ENCODE data around the gene TMEM117.

TMEM117 gene

DNA sequence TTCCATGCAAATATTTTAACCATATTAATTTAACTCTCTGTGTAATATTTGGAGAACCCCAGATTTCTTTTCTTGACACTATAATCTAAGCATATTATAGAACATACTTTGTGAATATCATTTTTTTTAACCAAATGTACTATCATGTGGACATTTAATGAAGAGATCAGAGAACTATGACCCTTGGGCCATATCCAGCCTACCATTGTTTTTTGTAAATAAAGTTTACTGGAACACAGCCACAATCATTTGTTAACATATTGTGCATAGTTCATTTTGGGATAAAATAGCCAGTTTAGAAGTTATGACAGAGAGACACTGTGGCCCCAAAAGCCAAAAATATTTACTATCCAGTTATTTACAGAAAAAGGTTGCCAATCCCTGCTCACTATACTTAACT is 338.2 kb downstream of the TMEM117 start:
- TF ChIP-seq ZNF335 (tag by site-specific recombination; conservative IDR thresholded peaks at IDR 0.05): no peak
- TF ChIP-seq BCL11B (tag by site-specific recombination; IDR thresholded peaks at IDR 0.05; ENCODE audit: low read depth): no peak
- no peak for TF ChIP-seq ZNF830 (tag by site-specific recombination; IDR thresholded peaks at IDR 0.05; ENCODE audit: low read depth)
- TF ChIP-seq ZNF16 (tag by site-specific recombination; IDR thresholded peaks at IDR 0.05; ENCODE audit: low read depth): no peak
- TF ChIP-seq ZBTB6 (tag by site-specific recombination; IDR thresholded peaks at IDR 0.05): no peak
- TF ChIP-seq ZNF747 (tag by site-specific recombination; IDR thresholded peaks at IDR 0.05): no peak
- no peak for TF ChIP-seq ZNF529 (tag by site-specific recombination; IDR thresholded peaks at IDR 0.05; ENCODE audit: insufficient replicate concordance)
- no peak for TF ChIP-seq IKZF3 (tag by site-specific recombination; IDR thresholded peaks at IDR 0.05)
- no peak for TF ChIP-seq ZNF621 (tag by site-specific recombination; IDR thresholded peaks at IDR 0.05)
- TF ChIP-seq ZNF423 (tag by site-specific recombination; IDR thresholded peaks at IDR 0.05): no peak
- TF ChIP-seq ZNF449 (tag by site-specific recombination; IDR thresholded peaks at IDR 0.05): no peak
- TF ChIP-seq ZNF223 (tag by site-specific recombination; IDR thresholded peaks at IDR 0.05): no peak
- TF ChIP-seq ZNF777 (tag by site-specific recombination; IDR thresholded peaks at IDR 0.05; ENCODE audit: borderline replicate concordance): no peak
- TF ChIP-seq ZSCAN23 (tag by site-specific recombination; IDR thresholded peaks at IDR 0.05): no peak
- Histone ChIP-seq H3K36me3 (ENCODE audit: control insufficient read depth in 2 of 2, insufficient read depth in 1 of 2, low read length in 2 of 2) (no peaks in the 10 kb centered on the region), H3K27ac (ENCODE audit: extremely low read depth, low read depth, low read length) (no peak overlapping the region), H3K9me3 (ENCODE audit: control insufficient read depth, insufficient read depth, low read depth, low read length) (no peaks in the 10 kb centered on the region), H3K4me3 (ENCODE audit: low read depth, low read length) (no peak overlapping the region), H3K4me1 (ENCODE audit: control insufficient read depth, insufficient read depth, low read length) (no peaks in the 10 kb centered on the region)
- POLR2A ChIA-PET: no interaction called here
- CTCF ChIA-PET: no interaction called here

DNA sequence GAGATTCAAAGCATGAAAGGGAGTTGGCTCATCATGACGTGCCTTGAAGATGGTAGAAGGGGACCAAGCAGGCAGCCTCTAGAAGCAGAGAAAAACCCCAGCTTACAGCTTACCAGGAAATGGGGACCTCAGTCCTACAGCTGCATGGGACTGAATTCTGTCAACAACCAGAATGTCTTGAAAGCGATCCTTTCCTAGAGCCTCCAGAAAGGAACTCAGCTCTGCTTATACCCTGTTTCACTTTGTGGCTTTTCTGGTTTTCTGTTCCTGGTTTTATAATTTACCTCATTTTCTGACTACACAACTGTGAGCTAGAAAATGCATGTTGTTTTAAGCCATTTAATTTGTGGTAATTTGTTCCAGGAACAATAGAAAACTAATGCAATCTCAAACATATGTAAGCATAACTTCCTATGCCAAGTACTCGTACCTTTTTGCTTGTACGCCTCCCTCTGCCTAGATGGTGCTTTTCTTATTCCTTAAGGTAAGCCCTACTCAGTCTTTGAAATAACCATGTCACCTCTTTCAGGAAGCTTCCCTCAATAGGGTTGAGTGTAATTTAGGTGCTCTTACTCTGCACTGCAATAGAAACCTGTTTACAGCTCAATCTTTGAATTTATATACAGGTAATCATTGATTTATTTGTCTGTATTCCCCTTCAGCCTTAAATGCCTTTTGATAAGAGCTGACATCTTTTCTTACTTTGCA is 348.8 kb downstream of the TMEM117 start:
- Histone ChIP-seq H3K36me3 (ENCODE audit: control insufficient read depth in 2 of 2, insufficient read depth in 1 of 2, low read length in 2 of 2) (no peaks in the 10 kb centered on the region), H3K27ac (ENCODE audit: extremely low read depth, low read depth, low read length) (no peak overlapping the region), H3K4me3 (ENCODE audit: low read depth, low read length) (no peak overlapping the region), H3K9me3 (ENCODE audit: control insufficient read depth, insufficient read depth, low read depth, low read length) (no peaks in the 10 kb centered on the region), H3K4me1 (ENCODE audit: control insufficient read depth, insufficient read depth, low read length) (peaks cover 5% of the 10 kb centered on the region; the same call in 1 of the 2 replicates)
- POLR2A ChIA-PET: no interaction called here
- CTCF ChIA-PET: no interaction called here
- TF ChIP-seq, protein P1, sequence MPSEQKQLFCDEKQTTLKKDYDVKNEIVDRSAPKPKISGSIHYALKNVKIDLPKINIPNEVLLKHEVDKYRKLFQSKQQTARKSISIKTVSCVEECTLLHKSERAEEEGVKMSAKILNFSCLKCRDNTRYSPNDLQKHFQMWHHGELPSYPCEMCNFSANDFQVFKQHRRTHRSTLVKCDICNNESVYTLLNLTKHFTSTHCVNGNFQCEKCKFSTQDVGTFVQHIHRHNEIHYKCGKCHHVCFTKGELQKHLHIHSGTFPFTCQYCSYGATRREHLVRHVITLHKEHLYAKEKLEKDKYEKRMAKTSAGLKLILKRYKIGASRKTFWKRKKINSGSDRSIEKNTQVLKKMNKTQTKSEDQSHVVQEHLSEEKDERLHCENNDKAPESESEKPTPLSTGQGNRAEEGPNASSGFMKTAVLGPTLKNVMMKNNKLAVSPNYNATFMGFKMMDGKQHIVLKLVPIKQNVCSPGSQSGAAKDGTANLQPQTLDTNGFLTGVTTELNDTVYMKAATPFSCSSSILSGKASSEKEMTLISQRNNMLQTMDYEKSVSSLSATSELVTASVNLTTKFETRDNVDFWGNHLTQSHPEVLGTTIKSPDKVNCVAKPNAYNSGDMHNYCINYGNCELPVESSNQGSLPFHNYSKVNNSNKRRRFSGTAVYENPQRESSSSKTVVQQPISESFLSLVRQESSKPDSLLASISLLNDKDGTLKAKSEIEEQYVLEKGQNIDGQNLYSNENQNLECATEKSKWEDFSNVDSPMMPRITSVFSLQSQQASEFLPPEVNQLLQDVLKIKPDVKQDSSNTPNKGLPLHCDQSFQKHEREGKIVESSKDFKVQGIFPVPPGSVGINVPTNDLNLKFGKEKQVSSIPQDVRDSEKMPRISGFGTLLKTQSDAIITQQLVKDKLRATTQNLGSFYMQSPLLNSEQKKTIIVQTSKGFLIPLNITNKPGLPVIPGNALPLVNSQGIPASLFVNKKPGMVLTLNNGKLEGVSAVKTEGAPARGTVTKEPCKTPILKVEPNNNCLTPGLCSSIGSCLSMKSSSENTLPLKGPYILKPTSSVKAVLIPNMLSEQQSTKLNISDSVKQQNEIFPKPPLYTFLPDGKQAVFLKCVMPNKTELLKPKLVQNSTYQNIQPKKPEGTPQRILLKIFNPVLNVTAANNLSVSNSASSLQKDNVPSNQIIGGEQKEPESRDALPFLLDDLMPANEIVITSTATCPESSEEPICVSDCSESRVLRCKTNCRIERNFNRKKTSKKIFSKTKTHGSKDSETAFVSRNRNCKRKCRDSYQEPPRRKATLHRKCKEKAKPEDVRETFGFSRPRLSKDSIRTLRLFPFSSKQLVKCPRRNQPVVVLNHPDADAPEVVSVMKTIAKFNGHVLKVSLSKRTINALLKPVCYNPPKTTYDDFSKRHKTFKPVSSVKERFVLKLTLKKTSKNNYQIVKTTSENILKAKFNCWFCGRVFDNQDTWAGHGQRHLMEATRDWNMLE (tag by site-specific recombination; conservative IDR thresholded peaks at IDR 0.05; ENCODE audit: low read depth): no peak
- TF ChIP-seq ZNF169 (tag by site-specific recombination; IDR thresholded peaks at IDR 0.05) (no peak), ZNF747 (tag by site-specific recombination; IDR thresholded peaks at IDR 0.05) (no peak), ZNF707 (tag by site-specific recombination; IDR thresholded peaks at IDR 0.05) (no peak), ZBTB6 (tag by site-specific recombination; IDR thresholded peaks at IDR 0.05) (no peak), KLF9 (tag by site-specific recombination; IDR thresholded peaks at IDR 0.05; ENCODE audit: low read depth) (no peak), KLF7 (tag by site-specific recombination; IDR thresholded peaks at IDR 0.05; ENCODE audit: borderline replicate concordance) (no peak), ZNF146 (tag by site-specific recombination; IDR thresholded peaks at IDR 0.05) (no peak), ZNF155 (tag by site-specific recombination; IDR thresholded peaks at IDR 0.05) (no peak), ZNF394 (tag by site-specific recombination; IDR thresholded peaks at IDR 0.05; ENCODE audit: borderline replicate concordance) (no peak), ZNF18 (tag by site-specific recombination; IDR thresholded peaks at IDR 0.05) (no peak)
